Vagina (tissue), 2 donors: Measurements from ENCODE around the gene NPRL2.

ENCODE experiments used
- POLR2A ChIP-seq, 2 donors: fragments of 450-650 bp; IDR thresholded peaks; one replicate each; pipeline ENCODE4 v1.6.1; 2017; ENCODE audit warnings: antibody characterized with exemption in 2 of 2, mild to moderate bottlenecking in 2 of 2, moderate library complexity in 2 of 2
- POLR2AphosphoS5 ChIP-seq, 2 donors: sonication (generic); formaldehyde crosslinking; IDR thresholded peaks; one replicate each; pipeline ENCODE4 v1.9.0; 2017; ENCODE audit warnings: antibody characterized with exemption in 2 of 2, mild to moderate bottlenecking in 2 of 2, low read depth in 1 of 2; ENCODE audit not compliant: insufficient read depth in 1 of 2
- TF ChIP-seq, protein P1 (sequence below), 3 experiments: fragments of 450-650 bp in 2 of 3; fragments of 200-600 bp in 1 of 3; sonication (generic) in 1 of 3; IDR thresholded peaks; one replicate each; pipeline ENCODE4 v1.5.1; 2017 to 2019; ENCODE audit warnings: antibody characterized with exemption in 3 of 3, mild to moderate bottlenecking in 2 of 3, moderate library complexity in 2 of 3

- TF ChIP-seq, protein P1, sequence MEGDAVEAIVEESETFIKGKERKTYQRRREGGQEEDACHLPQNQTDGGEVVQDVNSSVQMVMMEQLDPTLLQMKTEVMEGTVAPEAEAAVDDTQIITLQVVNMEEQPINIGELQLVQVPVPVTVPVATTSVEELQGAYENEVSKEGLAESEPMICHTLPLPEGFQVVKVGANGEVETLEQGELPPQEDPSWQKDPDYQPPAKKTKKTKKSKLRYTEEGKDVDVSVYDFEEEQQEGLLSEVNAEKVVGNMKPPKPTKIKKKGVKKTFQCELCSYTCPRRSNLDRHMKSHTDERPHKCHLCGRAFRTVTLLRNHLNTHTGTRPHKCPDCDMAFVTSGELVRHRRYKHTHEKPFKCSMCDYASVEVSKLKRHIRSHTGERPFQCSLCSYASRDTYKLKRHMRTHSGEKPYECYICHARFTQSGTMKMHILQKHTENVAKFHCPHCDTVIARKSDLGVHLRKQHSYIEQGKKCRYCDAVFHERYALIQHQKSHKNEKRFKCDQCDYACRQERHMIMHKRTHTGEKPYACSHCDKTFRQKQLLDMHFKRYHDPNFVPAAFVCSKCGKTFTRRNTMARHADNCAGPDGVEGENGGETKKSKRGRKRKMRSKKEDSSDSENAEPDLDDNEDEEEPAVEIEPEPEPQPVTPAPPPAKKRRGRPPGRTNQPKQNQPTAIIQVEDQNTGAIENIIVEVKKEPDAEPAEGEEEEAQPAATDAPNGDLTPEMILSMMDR (IDR thresholded peaks at IDR 0.05), result no peak
- TF ChIP-seq POLR2A (IDR thresholded peaks at IDR 0.05), result no peak
- TF ChIP-seq POLR2AphosphoS5 (IDR thresholded peaks at IDR 0.05; ENCODE audit: insufficient read depth in 1 of 2, low read depth in 1 of 2), result no peak
These were observed 30.5 kb downstream of the NPRL2 start for GRCh38 chr3:50319894-50320625.
